ENCODE measurements around the gene NETO2.
"Not testable (repeated sequence)": the region's sequence is repeated elsewhere in the genome, so short reads cannot be mapped to it uniquely, and the experiment has no call there.

The NETO2 gene

DNA sequence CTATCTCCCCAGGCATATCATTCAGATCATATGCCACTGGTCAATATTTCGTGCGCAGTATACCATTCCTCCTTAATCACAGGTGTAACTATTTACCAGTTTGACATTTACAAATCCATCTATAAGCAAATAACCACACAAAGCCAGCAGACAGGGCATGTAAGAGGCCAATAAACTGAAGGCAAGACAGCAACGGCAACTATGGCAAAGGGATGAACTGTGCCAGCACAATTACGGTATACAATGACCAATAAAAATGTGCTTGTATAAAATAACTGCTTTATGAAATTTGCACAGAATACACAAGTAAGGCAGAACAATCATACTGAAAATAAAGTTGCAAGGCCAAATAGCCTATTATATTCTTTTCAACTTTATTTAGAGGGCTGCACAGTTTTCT lies 9.2 kb downstream of the NETO2 start:
- DNase-seq (ENCODE audit: low read depth) = no peak

DNA sequence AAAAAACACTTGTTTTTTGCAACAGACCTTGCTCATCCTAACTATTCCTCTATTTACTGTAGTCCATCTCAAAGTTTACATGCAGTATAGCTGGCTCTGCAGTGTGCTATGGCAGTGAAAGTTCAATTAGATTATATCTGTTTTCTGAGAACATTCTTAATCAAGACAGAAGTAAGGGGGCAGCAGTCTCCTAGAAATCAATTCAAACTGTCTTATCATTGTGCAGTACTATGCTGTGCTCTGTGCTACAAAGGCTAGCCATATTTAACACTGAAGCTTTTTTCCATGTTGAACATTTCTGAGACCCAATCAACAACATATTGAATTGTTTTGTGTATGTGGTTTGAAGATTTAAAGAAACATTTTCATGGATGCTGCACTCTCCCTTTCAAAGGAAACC lies 11.4 kb downstream of the NETO2 start:
- no peak for DNase-seq (ENCODE audit: low read depth)

DNA sequence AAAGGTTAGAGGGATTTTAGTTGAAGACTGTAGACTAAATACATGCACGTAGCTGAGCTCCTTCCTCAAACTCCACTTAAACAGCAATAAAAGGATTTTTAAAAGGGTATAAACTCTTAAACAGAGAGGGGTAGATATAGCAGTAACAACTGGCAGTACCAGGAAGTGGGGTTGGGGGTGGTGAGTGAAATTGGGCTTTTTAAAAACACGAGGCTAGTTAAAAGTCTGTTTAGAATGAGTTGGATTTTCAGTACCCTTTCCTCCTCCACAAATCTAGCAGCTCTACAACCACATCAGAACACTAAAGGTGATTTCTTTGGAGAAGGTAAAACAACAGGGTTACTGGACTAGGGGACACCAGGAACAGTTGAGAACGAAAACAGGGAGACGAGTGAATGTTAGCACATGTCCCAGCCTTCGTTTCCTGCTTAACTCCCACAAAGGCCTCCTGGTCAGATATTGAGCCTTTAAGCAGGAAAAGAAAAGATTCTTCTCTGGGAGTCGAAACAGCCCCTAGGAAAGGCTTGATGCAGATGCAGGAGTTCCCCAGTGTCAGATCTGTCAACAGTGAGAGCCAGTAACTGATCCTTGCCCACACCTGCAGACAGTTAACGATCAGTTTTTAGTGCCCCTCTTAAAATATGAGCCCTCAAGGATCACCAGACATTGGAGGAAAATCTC lies 13.8 kb downstream of the NETO2 start:
- no peak for DNase-seq (ENCODE audit: low read depth)

DNA sequence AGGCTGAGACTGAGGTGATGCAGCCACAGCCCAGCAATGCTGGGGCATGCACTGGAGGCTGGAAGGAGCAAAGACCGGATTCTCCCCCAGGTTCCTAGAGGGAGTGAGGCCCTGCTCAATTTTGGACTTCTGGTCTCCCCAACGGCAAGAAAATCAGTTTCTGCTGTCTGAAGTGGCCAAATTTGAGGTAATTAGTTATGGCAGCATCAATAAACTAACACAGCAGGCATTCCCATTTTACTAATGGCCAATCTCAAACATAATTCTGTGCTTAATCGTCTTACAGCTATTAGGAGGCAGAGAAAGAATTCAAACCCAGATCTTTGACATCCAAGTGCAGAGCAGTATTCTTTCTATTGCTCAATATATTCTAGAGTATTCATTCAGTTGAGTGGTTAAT lies 16.2 kb downstream of the NETO2 start:
- DNase-seq (ENCODE audit: low read depth) = no peak

DNA sequence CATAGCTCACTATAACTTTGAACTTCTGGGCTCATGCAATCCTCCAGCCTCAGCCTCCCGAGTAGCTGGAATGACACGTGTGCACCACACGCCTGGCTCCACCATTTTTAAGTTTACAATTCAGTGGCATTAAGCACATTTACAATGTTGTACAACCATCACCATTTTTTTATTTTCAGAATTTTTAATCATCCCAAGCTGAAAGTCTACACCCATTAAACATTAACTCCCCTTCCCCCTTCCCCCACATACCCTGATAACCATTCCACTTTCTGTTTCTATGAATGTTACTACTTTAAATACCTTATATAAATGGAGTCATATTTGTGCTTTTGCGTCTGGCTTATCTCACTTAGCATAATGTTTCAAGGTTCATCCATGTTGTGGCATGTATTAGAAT lies 18.0 kb downstream of the NETO2 start:
- no peak for DNase-seq (ENCODE audit: low read depth)

DNA sequence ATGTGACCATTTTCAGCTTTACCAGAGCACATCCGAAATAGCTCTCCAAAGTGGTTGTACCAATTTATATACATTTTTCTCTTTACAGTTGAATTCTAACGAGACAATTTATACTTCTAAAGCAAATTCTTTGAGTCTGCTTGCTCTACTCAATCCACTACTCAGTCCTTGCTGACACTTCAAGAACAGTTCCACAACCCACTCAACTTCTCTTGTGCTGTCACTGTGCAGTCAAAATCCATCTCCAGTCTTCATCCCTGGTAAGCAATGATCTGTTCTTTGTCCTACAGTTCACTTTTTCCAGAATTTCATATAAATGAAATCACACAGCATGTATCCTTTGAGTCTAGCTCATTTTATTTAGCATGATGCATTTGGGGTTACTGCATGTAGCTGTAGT lies 30.6 kb downstream of the NETO2 start:
- DNase-seq (ENCODE audit: low read depth) = no peak

DNA sequence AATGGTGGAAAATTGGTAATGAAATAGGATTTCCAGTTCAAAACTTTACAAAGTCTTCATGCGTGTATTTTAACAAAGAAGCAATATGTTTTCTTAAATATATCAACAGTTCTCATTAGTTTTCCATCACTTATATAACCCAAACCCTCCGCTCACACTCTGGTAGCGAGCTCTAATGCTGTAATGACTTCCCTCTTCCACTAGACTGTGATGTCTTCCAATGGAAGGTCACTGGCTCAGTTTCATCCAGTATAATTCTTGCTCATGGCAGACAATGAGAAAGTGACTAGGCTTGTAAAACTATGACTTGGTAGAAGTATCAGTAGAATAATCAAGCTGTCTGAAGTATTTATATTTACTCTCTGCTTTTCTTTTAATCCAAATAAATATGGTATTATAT lies 32.8 kb downstream of the NETO2 start:
- no peak for DNase-seq (ENCODE audit: low read depth)

DNA sequence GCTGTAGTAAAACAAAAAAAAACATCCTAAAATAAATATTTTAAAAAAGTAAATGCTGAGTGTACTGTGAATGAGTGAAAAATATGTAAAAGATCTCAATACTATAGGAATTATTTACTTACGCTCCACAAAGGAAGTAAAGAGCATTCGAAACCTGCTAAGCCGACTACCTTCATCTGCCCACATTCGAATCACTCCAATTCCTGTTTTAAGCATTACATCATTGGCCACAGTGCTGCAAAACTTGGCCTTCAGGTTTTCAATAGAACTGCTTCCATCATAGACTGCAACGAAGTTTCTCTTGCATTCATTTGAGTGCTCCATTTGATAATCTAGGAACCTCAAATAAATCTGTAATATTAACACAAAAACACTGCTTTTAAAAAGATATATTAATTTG lies 34.4 kb downstream of the NETO2 start:
- DNase-seq (ENCODE audit: low read depth) = no peak

DNA sequence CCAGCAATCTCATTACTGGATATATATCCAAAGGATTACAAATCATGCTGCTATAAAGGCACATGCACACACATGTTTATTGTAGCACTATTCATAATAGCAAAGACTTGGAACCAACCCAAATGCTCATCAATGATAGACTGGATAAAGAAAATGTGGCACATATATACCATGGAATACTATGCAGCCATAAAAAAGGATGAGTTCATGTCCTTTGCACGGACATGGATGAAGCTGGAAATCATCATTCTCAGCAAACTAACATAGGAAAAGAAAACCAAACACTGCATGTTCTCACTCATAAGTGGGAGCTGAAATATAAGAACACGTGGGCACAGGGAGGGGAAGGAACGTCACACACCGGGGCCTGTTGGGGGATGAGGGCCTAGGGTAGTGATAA lies 40.8 kb downstream of the NETO2 start:
- DNase-seq (ENCODE audit: low read depth) = not testable (repeated sequence)

DNA sequence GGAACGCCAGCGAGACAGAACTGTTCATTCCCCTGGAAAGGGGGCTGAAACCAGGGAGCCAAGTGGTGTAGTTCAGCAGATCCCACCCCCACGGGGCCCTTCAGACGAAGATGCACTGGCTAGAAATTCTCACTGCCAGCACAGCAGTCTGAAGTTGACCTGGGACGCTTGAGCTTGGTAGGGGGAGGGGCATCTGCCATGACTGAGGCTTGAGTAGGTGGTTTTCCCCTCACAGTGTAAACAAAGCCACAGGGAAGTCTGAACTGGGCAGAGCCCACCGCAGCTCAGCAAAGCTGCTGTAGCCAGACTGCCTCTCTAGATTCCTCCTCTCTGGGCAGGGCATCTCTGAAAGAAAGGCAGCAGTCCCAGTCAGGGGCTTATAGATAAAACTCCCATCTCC lies 46.6 kb downstream of the NETO2 start:
- DNase-seq (ENCODE audit: low read depth) = not testable (repeated sequence)

DNA sequence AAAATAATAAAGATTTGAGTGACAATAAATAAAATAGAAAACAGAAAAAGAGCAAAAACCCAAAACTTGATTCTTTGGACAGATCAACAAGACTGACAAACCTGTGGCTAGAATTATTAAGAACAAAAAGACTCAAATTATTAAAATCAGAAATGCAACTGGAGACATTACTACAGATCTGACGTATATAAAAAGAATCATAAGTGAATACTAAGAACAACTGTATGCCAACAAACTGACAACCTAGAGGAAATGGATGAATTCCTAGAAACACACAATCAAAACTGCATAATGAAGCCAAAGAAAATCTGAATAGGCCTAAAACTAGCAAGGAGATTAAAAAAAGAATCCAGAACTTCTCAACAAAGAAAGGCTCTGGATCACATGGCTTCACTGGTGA lies 47.4 kb downstream of the NETO2 start:
- no peak for DNase-seq (ENCODE audit: low read depth)

DNA sequence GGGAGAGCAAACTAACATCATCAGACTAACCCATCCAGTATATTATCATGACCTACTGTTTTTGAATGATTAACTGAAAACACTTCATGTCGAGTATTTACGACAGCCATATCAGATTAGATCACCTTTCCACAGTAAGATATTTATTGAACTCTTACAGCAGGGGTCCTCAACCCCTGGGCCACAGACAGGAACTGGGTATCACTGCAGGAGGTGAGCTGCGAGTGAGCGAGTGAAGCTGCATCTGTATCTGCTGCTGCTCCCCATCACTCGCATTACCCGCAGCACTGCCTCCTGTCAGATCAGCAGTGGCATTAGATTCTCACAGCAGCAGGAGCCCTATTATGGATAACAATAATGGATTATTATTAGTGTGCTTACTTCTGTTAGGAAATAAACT lies 59.5 kb downstream of the NETO2 start:
- no peak for DNase-seq (ENCODE audit: low read depth)

DNA sequence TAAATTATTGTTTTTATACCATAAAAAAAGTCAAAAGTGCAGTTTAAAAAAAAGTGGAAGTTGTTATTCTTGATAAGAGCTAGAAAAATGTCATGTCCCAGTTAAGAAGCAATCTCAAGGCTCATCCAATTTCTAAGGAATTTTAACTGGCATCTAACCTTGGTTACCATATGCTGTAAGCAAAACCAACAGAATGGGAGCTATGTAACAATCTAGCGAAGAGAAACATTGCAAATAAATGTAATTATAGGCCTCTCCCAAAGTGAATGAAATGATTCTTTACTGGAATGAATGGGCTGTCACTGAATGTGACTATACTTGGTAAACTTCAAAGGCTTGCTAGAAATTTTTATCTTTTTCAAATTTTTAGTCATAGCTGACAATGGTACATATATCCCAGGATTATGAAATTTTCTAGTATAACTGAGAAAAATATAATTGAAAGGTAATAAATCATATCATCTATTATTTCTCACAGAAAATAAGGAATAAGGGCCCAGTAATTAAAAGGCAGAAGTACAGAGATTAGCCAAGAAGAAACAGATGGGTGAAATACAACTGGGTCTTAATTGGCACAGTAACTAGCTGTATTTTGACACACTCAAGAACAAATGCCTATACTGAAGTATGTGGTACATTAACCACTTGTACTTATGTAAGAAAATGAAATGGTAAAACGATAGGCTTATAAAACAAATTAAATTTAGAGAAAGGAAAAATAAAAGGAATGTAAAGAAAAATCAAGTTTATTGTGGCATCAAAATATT lies 61.5 kb downstream of the NETO2 start:
- DNase-seq (ENCODE audit: low read depth) = no peak

DNA sequence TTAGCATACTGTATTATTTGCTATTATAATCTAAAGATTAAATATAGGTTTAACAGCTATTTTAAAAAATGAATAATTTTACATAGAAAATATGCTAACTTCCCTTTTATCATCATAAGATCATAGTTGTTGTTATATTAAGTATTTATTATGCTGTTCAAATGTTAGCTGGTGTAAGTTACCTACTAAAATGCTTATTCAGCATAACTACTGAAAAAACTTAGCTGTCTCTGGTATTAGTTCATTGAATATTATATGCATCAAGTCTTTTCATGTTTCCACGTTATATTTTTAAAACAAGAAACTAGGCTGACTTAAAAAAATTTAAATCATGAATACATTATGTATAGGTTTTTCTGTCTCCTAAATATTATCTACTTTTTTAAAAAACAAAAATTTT lies 62.6 kb downstream of the NETO2 start:
- no peak for DNase-seq (ENCODE audit: low read depth)

DNA sequence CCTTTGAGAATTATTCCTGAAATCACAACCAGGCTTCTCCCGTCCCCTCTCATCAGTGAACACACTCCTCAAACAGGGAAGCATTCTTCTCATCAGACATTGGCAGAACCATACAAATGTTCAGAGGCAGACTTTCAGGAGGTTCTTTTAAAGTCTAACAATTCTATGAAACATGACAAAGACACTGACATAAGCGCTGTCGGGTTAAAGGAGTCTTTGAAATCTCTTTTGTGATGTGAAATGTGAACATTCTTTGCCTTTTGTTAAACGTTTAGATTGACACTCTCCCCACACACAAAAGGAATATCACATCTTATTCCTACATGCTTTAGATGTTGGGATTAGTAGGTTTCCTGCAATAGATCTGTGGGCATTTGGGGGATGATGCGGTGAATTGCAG lies 63.9 kb downstream of the NETO2 start:
- DNase-seq (ENCODE audit: low read depth) = no peak

DNA sequence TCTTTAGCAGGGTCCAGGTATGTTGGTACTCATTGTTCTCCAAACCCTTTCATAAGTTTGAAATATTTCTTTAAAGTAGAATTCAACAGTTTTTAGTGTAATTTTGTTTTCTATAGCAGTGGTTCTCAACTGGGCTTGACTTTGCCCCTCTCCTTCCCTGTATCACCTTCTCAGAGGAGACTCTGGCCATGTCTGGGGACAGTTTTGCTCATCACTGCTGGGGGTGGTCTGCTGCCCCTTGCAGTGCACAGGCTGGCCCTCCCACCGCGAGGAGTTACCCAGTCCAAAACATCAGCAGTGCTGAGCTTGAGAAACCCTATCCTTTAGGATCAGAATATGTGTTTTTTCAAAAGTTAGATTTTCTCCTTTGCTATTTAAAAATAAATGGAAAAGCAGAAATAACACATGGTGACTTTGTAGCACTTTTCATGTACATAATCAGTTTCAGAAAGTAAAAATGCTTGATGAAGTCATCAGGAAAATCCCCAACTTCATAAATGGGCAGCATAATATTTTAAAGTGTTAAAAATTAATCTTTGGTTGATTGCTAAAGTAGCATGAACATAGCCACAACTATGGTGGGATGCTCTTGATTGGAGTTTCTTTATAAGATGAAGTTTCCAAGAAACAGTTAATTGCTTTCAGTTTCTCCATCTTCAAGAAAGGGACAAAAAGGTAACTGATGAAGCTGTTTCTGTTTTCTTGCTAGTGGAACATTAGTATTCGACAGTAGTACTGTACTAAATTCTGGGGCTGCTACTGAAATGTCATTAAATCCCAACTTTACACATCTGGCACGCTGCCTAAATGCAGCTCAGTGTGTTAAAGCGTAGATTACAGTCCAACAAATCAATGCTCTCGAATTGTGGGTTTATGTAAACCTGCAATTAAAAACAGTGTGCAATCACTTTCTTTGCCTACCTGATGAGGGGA lies 70.3 kb downstream of the NETO2 start:
- DNase-seq (ENCODE audit: low read depth) = no peak

DNA sequence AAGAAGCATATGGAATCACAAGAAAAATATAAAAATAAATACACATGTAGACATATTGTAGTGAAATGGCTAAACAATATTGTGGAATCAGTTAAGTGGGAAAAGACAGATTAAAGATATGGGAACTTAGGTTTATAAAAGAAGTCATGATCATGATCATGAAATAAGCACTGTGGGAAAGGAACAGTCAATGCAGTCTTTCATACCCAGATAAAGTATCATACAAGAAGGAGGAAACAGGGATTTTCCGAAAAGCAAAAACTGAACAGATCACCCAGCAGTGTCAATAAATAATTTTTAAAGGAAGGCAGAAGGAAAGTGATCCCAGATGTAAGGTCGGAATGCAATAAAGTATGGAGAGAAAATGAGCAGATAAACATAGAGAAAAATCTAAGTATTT lies 71.6 kb downstream of the NETO2 start:
- DNase-seq (ENCODE audit: low read depth) = no peak

DNA sequence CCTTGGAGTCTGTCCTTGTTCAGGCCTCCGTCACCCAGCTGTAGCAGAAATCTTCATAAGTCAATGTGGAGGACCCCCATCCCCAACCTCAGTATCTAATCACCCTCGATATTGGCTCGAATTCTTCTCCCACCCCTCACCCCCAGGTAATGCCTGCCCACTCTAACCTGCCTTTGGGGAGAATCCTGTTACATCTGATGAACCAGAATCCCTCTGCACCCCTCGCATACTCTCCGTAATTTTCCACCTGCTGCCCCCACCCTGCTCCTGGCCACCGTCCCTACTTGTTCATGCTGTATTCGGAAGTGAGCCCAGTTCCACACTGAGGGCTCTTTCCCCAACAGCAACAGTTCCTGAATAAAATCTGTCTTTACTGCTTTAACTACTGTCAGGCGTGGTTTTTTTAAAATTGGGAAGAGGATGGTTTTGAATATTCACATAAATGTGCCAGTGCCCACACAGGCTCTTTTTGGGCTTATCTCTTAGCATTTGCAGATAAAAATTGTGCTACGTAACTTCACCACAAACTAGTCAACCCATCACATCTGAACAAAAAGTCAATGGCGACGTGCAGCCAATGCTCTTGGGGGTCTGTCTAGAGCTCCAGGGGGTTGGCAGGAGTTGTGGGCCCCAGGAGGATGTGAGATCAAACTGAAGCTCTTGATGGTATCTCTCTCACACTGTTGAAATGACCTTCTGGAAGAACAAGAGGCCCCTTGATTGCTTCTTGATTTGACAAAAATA lies 73.7 kb downstream of the NETO2 start:
- no peak for DNase-seq (ENCODE audit: low read depth)

DNA sequence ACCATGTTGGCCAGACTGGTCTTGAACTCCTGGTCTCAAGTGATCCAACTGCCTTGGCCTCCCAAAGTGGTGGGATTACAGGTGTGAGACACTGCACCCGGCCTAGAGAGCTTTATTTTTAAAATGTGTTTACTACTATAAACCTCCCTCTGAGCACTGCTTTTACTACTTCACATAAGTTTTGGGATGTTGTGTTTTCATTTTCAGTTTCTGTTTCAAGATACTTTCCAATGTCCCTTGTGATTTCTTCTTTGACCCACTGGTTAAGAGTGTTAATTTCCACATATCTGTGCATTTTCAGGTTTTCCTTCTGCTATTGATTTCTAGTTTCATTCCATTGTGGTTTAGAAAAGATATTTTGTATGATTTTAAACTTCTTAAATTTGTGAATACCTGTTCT lies 74.4 kb downstream of the NETO2 start:
- no peak for DNase-seq (ENCODE audit: low read depth)

DNA sequence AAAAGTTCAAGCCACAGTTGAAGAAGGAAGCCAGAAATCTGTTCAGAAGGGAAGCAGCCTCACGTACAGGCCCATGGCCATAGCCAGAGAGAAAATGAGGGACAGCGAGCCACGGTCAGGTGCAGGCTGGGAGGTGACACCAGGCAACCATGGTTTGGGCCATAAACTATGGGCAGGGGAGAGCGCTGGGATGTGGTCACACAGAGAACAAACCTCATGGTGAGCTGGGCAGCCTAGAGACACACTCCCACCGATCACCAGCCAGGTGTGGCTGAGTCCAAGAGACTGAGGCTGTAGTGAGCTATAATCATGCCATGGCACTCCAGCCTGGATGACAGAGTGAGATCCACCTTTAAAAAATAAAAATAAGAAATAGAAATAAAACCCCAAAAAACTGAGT lies 76.5 kb downstream of the NETO2 start:
- DNase-seq (ENCODE audit: low read depth) = no peak

DNA sequence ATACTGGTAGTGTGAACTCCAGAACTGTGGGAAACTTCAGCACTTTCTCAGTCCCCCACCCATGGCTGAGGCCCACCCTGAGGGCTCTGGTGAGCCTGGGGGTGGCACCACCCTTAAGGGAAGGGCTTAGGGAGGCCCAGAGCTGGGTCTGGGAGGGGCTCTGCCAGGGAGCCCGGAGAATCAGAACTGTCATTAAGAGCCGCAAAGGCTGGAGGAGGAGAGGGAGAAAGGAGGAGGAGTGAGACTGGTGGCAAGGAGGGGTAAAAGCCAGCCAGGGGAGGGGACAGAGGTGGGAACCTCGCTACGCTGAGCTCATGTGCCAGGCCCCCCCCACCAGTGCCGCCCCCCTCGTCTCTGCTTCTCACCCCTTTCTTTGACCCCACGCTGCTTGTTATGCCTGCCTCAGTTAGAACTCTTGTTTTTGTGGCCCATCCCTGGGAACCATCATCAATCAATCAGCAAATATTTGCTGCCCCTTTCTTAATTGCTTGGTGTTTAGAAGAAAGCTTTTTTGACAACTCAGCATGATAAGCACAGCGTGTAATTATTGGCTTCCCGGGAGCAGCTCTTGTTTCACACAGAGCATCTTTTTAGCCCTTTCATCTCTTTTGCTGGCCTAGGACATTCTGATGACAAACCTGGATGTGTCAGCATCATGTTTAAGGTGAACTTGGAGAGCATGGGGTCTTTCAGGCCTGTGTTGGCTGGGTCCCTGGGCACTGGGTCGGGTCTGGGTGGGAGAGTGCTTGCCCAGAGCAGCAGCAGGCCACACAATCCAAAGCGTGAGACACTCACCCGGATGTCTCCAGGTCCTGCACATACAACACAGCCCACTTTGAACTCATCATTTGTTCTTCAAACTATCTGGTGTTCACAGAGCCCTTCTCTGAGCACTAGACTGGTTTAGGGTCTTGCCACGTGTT lies 77.7 kb downstream of the NETO2 start:
- DNase-seq (ENCODE audit: low read depth) = no peak

All from T follicular helper cell (primary cell).